Neural cell (in vitro differentiated cells): ENCODE data around the gene DNAJB12.

Experiments
- EP300 ChIP-seq: fragments of 450-650 bp; conservative IDR thresholded peaks from 2 replicates; pipeline ENCODE4 v1.6.1; 2014; ENCODE audit warnings: antibody characterized with exemption, mild to moderate bottlenecking, moderate library complexity; ENCODE audit not compliant: poor library complexity, severe bottlenecking
- POLR2AphosphoS5 ChIP-seq: IDR thresholded peaks from 2 replicates; pipeline ENCODE4 v1.6.1; 2012
- TF ChIP-seq, protein P1 (sequence below): fragments of 450-650 bp; IDR thresholded peaks from 2 replicates; pipeline ENCODE4 v1.5.1; 2014; ENCODE audit warnings: antibody characterized with exemption, mild to moderate bottlenecking, moderate library complexity; ENCODE audit not compliant: poor library complexity, severe bottlenecking

DNA sequence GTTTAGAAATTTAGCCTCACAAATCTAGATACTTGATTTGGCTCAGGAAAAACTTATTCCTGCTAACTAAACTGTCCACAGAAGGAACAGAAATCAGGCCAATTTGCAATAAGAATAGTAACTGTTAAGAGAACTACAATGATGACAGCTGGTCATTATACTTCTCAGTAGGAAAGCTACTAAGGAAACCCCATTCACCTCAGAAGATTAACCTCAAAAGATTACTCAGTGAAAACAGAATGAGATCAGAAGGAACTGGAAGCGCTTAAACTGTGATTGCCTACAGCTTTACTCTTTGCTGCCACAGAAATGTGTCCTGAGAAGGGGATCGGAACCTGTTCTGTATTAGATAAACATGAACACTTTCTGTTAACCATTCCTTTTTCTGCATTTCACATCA lies 24.3 kb upstream of the DNAJB12 start:
- TF ChIP-seq, protein P1, sequence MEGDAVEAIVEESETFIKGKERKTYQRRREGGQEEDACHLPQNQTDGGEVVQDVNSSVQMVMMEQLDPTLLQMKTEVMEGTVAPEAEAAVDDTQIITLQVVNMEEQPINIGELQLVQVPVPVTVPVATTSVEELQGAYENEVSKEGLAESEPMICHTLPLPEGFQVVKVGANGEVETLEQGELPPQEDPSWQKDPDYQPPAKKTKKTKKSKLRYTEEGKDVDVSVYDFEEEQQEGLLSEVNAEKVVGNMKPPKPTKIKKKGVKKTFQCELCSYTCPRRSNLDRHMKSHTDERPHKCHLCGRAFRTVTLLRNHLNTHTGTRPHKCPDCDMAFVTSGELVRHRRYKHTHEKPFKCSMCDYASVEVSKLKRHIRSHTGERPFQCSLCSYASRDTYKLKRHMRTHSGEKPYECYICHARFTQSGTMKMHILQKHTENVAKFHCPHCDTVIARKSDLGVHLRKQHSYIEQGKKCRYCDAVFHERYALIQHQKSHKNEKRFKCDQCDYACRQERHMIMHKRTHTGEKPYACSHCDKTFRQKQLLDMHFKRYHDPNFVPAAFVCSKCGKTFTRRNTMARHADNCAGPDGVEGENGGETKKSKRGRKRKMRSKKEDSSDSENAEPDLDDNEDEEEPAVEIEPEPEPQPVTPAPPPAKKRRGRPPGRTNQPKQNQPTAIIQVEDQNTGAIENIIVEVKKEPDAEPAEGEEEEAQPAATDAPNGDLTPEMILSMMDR, result no peak
- no peak for TF ChIP-seq POLR2AphosphoS5
- no peak for TF ChIP-seq EP300
